ENCODE data around the gene PCDH17.
A peak's percentile ranks its signal among the peaks of the same experiment; 100 is the strongest.

The PCDH17 gene

GRCh38 chr13:57604442-57604841, 27.1 kb upstream of the PCDH17 start:
- Histone ChIP-seq H3K27ac (no peak overlapping the region), H3K9me3 (ENCODE audit: severe bottlenecking) (no peaks in the 10 kb centered on the region), H3K4me3 (ENCODE audit: low read depth, low read length) (no peak overlapping the region), H3K27me3 (ENCODE audit: insufficient read depth, low read depth, severe bottlenecking) (no peaks in the 10 kb centered on the region), H3K36me3 (no peaks in the 10 kb centered on the region)
- TF ChIP-seq CTCF (IDR thresholded peaks at IDR 0.05; ENCODE audit: low read depth, low read length), result no peak
- DNase-seq, result no peak

- Histone ChIP-seq H3K4me3 (ENCODE audit: low read depth, low read length) (no peak overlapping the region), H3K36me3 (no peaks in the 10 kb centered on the region), H3K27ac (no peak overlapping the region), H3K27me3 (ENCODE audit: insufficient read depth, low read depth, severe bottlenecking) (no peaks in the 10 kb centered on the region), H3K9me3 (ENCODE audit: severe bottlenecking) (no peaks in the 10 kb centered on the region)
- no peak for DNase-seq
- TF ChIP-seq CTCF (IDR thresholded peaks at IDR 0.05; ENCODE audit: low read depth, low read length), result no peak
These were observed 19.6 kb upstream of the PCDH17 start for GRCh38 chr13:57611969-57612368.

DNA sequence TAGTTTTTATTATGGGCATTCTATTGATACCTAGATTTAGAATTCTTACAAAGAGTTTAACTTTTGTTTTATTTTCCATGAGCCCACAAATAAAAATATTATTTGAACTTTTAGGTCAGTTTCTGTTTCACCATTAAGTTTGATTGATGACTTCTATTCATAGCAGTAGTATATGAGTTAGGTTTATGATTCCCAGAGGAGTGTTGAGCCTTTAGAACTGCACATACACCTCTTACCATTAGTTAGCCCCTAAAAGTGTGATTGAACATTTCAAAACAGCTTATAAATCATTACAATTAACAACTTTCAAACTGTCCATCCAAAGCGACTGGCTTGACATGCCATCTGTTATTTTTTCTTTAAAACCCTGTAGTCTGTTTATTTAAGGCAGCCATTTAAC, 19.0 kb upstream of the PCDH17 start:
- Histone ChIP-seq H3K36me3 (no peaks in the 10 kb centered on the region), H3K9me3 (ENCODE audit: severe bottlenecking) (no peaks in the 10 kb centered on the region), H3K27ac (no peak overlapping the region), H3K27me3 (ENCODE audit: insufficient read depth, low read depth, severe bottlenecking) (no peaks in the 10 kb centered on the region), H3K4me3 (ENCODE audit: low read depth, low read length) (no peak overlapping the region)
- DNase-seq, result no peak
- no peak for TF ChIP-seq CTCF (IDR thresholded peaks at IDR 0.05; ENCODE audit: low read depth, low read length)

GRCh38 chr13:57624565-57625435, 6.7 kb upstream of the PCDH17 start:
- TF ChIP-seq CTCF (IDR thresholded peaks at IDR 0.05; ENCODE audit: low read depth, low read length), result peak; percentile 33; the same call in 1 of the 2 replicates
- H3K27ac ChIP-seq, result no peak overlapping the region
- no peaks in the 10 kb centered on the region for H3K36me3 ChIP-seq
- H3K9me3 ChIP-seq (ENCODE audit: severe bottlenecking), result no peaks in the 10 kb centered on the region
- no peaks in the 10 kb centered on the region for H3K27me3 ChIP-seq (ENCODE audit: insufficient read depth, low read depth, severe bottlenecking)
- no peak overlapping the region for H3K4me3 ChIP-seq (ENCODE audit: low read depth, low read length)
- DNase-seq, result no peak

- no peak for DNase-seq
- H3K9me3 ChIP-seq (ENCODE audit: severe bottlenecking), result no peaks in the 10 kb centered on the region
- H3K4me3 ChIP-seq (ENCODE audit: low read depth, low read length), result no peak overlapping the region
- peaks cover under 1% of the 10 kb centered on the region for H3K27me3 ChIP-seq (ENCODE audit: insufficient read depth, low read depth, severe bottlenecking)
- H3K27ac ChIP-seq, result no peak overlapping the region
- H3K36me3 ChIP-seq, result no peaks in the 10 kb centered on the region
- no peak for TF ChIP-seq CTCF (IDR thresholded peaks at IDR 0.05; ENCODE audit: low read depth, low read length)
These were observed 3.9 kb upstream of the PCDH17 start for GRCh38 chr13:57627663-57628062.
